Endometrial microvascular endothelial cells (primary cell): ENCODE data around the gene HYOU1. TPM values are rescaled to one million over a fixed set of nuclear protein-coding genes. Genes with fewer than 3 reads are reported as not detected.
"Not testable (repeated sequence)": the region's sequence is repeated elsewhere in the genome, so short reads cannot be mapped to it uniquely, and the experiment has no call there.

Source experiments
- in situ Hi-C: cut with HindIII; loops from 2 replicates; pipeline ENCODE4 v1.10.0; 2017; ENCODE audit warnings: low sequenced_read_pairs, low pct_unique_long_range_greater_than_20kb; ENCODE audit errors: inconsistent ontology term
- total RNA-seq: library from RNA; depleted of rRNA; stranded (reverse); fragments of >200 nt; gene quantifications from one replicate; pipeline ENCODE4 v1.2.3, GENCODE V29; 2015; ENCODE audit errors: inconsistent ontology term

HYOU1 gene
- total RNA-seq, 1 donor from 2014 or later, result 138 TPM

GRCh38 chr11:119025978-119026766 lies 30.8 kb downstream of the HYOU1 start:
- in situ Hi-C loops, result no loop called here

DNA sequence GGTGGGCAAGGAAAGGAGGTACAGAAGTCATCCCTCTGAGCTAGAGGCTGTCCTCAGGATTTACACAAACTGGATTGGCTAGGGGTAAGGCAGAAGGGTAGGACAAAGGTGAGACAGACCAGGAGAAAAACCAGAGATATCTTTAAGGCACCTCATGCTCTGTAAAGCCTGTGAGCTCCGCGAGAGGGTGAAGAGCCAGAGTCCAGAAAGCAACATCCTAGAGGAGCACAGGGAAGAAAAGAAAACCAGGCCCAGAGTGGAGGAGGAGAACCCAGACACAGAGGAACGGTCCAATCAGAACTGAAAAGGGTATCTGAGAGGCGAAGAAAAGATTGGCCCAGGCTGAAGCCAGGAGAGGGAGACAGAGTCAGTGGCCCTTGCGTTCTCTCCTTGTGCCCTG lies 31.5 kb downstream of the HYOU1 start:
- in situ Hi-C loops, result no loop called here

DNA sequence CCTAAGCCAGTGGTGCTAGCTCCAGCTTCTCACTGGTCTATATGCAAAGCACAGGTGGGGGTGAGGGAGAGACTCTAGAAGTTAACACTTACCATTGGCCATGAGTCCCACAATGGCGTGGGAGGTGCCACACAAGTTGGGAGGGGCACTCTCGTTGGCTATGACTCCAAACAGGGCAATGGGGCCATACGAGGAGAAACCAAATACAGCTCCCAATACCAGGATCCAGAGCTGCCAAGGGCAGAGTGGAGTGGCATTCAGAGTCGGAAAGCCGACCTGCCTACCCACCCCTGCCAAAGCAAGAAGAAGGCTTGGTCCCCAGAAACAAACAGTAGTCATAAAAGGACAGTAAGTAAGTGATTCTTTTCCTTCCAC lies 31.9 kb downstream of the HYOU1 start:
- in situ Hi-C loops, result no loop called here

GRCh38 chr11:119024430-119025098 lies 32.4 kb downstream of the HYOU1 start:
- in situ Hi-C loops, result no loop called here

GRCh38 chr11:119023741-119024140 lies 33.3 kb downstream of the HYOU1 start:
- in situ Hi-C loops, result no loop called here

GRCh38 chr11:119021631-119022030 lies 35.4 kb downstream of the HYOU1 start:
- in situ Hi-C loops, result no loop called here

DNA sequence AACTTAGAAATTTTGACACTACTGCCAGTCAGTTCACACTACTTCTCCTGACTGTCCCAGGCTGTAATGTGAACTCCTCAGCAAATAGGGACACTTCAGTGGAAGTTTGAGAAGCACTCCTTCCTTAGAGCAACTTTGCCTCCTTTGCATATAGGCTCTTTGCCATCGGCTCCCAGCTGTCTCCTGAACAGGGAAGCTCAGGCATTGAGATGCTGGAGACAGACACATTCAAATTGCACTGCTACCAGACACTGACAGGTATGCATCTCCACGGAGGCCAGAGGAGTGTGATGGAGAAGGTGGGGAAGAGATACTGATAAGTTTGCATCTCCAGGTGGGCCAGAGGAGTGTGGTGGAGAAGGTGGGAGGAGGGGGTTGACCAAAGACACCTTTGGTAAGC lies 37.0 kb downstream of the HYOU1 start:
- in situ Hi-C loops, result no loop called here

DNA sequence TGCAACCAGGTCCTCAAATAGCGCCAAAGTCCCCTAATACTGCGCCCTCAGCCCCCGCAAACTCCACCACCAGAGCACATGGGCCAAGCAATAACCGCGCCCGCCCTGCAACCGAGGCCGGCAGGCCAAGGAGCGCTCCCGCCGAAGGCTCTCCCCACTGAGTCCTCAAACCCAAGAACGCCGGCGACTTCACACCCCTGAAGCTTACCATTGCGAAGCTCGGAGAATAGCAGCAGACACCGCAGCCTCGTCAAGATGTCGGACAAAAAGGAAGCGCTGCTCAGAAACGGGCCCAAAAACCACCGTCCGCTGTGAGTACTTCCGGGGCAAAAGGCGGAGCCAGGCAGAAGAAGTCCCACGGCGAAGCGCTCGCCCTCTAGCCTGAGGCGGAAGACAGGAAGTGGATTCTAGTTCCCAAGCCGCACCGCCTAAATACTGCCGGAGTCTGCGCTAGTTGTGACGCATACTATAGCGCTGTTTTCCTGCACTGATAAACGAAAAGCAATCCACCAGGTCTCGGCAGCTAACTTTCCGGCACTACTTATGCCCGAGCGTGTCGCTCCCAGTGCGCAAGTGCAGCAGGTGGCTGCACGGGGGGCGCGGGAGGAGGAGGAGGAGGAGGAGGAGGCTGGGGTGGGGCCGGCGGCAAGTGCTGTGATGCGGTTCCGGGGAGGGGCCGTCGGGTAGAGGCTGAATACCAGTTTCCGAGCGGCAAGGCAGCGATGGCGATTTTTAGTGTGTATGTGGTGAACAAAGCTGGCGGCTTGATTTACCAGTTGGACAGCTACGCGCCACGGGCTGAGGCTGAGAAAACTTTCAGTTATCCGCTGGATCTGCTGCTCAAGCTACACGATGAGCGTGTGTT lies 38.7 kb downstream of the HYOU1 start, which contains the start of the genes RPS25 and TRAPPC4:
RPS25 (minus strand) TSS at position 270 of the 865 bp plus-strand sequence; CDS start at position 211, 59 bp downstream.
TRAPPC4 (plus strand) TSS at position 693 of the 865 bp plus-strand sequence; CDS start at position 723, 30 bp downstream.
- in situ Hi-C loops, result no loop called here

GRCh38 chr11:119017377-119017776 lies 39.6 kb downstream of the HYOU1 start:
- in situ Hi-C loops, result not testable (repeated sequence)

- in situ Hi-C loops, result no loop called here
Measured at GRCh38 chr11:119016216-119017009, 40.6 kb downstream of the HYOU1 start.

GRCh38 chr11:119015054-119015611 lies 41.9 kb downstream of the HYOU1 start:
- in situ Hi-C loops, result no loop called here

DNA sequence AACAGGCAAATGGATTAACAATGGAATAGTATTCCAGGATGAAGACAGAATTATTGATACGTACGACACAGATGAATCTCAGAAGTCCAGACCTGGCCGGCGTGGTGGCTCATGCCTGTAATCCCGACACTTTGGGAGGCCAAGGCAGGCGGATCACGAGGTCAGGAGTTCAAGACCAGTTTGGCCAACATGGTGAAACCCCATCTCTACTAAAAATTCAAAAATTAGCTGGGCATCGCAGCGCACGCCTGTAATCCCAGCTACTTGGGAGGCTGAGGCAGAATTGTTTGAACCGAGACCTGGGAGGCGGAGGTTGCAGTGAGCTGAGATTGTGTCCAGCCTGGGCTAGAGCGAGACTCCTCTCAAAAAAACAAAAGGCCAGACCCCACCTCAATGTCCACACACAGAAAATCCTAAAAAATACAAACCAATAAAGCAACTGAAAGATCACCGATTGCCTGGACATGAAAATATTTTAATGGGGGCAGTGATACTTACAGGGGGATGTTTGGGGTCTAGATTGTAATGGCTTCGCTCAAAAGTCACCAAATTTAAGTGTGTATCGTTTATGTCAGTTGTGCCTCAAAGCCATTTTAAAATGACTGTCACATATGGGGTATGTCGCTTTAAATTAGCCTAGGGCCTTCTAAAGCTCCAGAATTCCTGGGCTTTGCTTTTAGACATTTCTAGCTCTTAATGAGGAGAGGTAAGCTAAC lies 42.6 kb downstream of the HYOU1 start:
- in situ Hi-C loops, result no loop called here

DNA sequence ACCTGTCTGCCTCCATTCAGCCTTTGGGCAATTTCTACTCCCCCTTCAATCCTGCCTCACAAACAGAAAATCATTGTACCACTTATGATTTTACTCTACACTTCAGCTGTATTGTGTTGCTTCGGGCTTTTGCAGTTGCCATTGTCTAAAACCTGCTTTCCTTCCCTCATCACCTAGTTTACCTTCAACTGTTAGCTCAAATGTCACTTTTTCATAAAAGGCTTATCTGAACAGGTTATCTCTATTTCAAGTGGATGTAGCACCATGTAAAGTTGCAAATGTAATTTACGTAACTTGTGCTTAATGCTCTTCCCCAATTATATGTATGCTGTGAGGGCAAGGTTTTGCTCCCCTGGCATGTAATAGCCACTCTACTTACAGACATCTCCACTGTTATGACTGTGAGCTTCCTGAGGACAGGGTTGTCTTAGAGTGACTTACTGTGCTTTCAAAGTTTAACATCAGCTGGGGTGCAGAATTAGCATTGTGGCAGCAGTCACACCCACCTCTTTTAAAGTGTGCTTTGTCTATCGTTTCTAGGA lies 44.3 kb downstream of the HYOU1 start:
- in situ Hi-C loops, result no loop called here

DNA sequence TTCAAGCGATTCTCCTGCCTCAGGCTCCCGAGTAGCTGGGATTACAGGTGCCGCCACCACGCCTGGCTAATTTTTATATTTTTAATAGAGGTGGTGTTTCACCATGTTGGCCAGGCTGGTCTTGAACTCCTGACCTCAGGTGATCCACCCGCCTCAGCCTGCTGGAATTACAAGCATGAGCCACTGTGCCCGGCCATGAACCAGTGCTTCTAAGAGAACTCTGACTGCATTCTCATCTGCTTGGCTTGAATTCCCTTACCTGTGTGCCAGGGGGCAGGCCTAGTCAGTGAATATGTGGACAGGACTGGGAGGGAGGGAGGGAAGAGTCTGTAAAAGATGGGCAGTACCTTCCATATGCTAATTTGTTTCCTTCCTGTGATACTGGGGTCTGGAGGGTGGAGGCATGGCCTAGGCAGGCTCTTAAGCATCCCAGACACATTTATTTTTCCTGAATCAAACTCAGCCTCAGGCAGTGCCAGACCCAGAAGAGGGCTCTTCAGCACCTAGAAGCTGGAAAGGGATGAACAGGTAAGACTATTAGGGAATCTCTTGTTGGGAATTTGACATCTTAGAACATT lies 45.4 kb downstream of the HYOU1 start:
- in situ Hi-C loops, result no loop called here

GRCh38 chr11:119006656-119007055 lies 50.3 kb downstream of the HYOU1 start:
- in situ Hi-C loops, result no loop called here

DNA sequence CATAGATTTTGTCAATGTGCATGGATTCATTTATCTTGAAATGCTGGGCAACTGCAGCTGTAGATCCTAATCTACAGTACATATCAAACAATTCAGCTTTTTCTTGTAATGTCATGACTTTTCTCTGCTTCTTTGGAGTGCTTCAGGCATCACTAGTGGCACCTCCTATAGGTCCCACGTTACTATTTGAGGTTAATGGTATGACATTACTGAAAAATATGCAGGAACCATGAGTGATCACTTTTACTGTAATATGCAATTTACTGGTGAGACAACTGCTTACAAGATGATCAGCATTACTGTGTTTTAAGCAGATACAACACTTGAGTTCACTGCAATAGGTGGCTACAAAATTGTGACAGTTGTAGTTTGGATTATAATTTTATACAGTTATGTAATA lies 56.1 kb downstream of the HYOU1 start:
- in situ Hi-C loops, result no loop called here

- in situ Hi-C loops, result no loop called here
Measured at GRCh38 chr11:118998822-118999221, 58.2 kb downstream of the HYOU1 start.
